ENCODE data around the gene SLF2.
A peak's percentile ranks its signal among the peaks of the same experiment; 100 is the strongest.

Gene SLF2, protein sequence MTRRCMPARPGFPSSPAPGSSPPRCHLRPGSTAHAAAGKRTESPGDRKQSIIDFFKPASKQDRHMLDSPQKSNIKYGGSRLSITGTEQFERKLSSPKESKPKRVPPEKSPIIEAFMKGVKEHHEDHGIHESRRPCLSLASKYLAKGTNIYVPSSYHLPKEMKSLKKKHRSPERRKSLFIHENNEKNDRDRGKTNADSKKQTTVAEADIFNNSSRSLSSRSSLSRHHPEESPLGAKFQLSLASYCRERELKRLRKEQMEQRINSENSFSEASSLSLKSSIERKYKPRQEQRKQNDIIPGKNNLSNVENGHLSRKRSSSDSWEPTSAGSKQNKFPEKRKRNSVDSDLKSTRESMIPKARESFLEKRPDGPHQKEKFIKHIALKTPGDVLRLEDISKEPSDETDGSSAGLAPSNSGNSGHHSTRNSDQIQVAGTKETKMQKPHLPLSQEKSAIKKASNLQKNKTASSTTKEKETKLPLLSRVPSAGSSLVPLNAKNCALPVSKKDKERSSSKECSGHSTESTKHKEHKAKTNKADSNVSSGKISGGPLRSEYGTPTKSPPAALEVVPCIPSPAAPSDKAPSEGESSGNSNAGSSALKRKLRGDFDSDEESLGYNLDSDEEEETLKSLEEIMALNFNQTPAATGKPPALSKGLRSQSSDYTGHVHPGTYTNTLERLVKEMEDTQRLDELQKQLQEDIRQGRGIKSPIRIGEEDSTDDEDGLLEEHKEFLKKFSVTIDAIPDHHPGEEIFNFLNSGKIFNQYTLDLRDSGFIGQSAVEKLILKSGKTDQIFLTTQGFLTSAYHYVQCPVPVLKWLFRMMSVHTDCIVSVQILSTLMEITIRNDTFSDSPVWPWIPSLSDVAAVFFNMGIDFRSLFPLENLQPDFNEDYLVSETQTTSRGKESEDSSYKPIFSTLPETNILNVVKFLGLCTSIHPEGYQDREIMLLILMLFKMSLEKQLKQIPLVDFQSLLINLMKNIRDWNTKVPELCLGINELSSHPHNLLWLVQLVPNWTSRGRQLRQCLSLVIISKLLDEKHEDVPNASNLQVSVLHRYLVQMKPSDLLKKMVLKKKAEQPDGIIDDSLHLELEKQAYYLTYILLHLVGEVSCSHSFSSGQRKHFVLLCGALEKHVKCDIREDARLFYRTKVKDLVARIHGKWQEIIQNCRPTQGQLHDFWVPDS

GRCh38 chr10:100912605-100913469 is at the start of gene SLF2:
SLF2 (plus strand) TSS chr10:100912963; CDS start chr10:100913111, 148 bp downstream.
- H3K27me3 ChIP-seq (ENCODE audit: insufficient read depth, low read length): no peaks in the 10 kb centered on the region
- peak within 1 kb of the TSS; percentile 89 for H3K4me3 ChIP-seq (ENCODE audit: low read length)
- H3K9ac ChIP-seq (ENCODE audit: low read depth, low read length): peak within 1 kb of the TSS; percentile 90; the same call in 1 of the 2 replicates
- peak within 1 kb of the TSS; percentile 63 for H3K27ac ChIP-seq (ENCODE audit: low read length)
- H3K4me1 ChIP-seq (ENCODE audit: insufficient read depth, low read length): peaks cover 12% of the 10 kb centered on the region; the same call in 1 of the 2 replicates
- peaks cover 29% of the 10 kb centered on the region for H3K36me3 ChIP-seq (ENCODE audit: insufficient read depth, low read depth, low read length)
- H3K9me3 ChIP-seq (ENCODE audit: insufficient read depth, low read depth, low read length): no peaks in the 10 kb centered on the region

DNA sequence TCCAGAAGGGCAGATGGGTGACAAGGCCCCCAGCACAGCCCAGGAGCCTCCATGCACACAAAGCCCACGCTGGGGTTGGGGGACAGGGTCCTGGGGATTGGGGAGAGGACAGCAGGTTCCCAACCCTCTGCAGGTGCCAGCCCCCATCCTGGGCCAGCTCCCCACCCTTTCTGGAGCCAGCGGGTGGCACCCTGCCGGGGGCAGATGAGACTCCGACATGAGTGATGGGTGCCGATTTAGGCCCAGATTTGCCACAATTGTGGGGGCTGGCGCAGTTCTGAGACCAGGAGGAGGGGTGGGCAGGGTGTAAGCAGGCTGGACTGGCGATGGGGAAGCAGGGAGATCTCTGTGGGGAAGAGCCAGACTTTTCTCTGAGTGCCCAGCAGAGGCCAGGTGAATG is 49.3 kb upstream of the SLF2 start:
- no peaks in the 10 kb centered on the region for H3K9me3 ChIP-seq (ENCODE audit: insufficient read depth, low read depth, low read length)
- no peaks in the 10 kb centered on the region for H3K36me3 ChIP-seq (ENCODE audit: insufficient read depth, low read depth, low read length)
- H3K4me3 ChIP-seq (ENCODE audit: low read length): no peak overlapping the region
- peaks cover 95% of the 10 kb centered on the region for H3K27me3 ChIP-seq (ENCODE audit: insufficient read depth, low read length)
- H3K27ac ChIP-seq (ENCODE audit: low read length): no peak overlapping the region
- H3K4me1 ChIP-seq (ENCODE audit: insufficient read depth, low read length): 0 out of 2 replicates have a peak, but pooled peaks cover 3% of the 10 kb centered on the region
- no peak overlapping the region for H3K9ac ChIP-seq (ENCODE audit: low read depth, low read length)

GRCh38 chr10:100864036-100864885 is 48.5 kb upstream of the SLF2 start:
- Histone ChIP-seq H3K27me3 (ENCODE audit: insufficient read depth, low read length) (peaks cover 95% of the 10 kb centered on the region), H3K9ac (ENCODE audit: low read depth, low read length) (no peak overlapping the region)

GRCh38 chr10:100864978-100865377 is 47.8 kb upstream of the SLF2 start:
- H3K27me3 ChIP-seq (ENCODE audit: insufficient read depth, low read length): peaks cover 89% of the 10 kb centered on the region

More at GRCh38 chr10:100864036-100864885, 48.5 kb upstream of the SLF2 start:
- 0 out of 2 replicates have a peak, but pooled peaks cover 3% of the 10 kb centered on the region for H3K4me1 ChIP-seq (ENCODE audit: insufficient read depth, low read length)
- H3K9me3 ChIP-seq (ENCODE audit: insufficient read depth, low read depth, low read length): no peaks in the 10 kb centered on the region
- H3K27ac ChIP-seq (ENCODE audit: low read length): no peak overlapping the region
- no peaks in the 10 kb centered on the region for H3K36me3 ChIP-seq (ENCODE audit: insufficient read depth, low read depth, low read length)
- no peak overlapping the region for H3K4me3 ChIP-seq (ENCODE audit: low read length)

DNA sequence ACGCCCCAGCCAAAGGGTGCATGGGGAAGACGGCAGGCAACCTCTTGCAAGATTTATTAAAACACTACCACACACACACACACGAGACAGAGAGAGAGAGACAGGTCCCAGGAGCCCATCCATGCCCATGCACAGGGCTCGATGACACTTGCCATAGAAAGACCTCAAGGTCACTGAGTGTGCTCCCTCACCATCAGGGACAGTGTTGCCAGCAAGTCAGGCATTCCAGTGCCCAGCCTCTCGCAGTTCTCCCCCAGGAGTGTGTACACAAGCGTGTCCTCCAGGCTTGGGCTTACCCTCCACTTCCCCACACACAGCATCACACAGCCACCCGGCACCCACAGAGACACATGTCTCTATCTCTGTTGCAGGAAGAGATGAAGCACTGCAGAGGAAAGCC is 46.8 kb upstream of the SLF2 start:
- Histone ChIP-seq H3K27ac (ENCODE audit: low read length) (no peak overlapping the region), H3K9ac (ENCODE audit: low read depth, low read length) (no peak overlapping the region), H3K36me3 (ENCODE audit: insufficient read depth, low read depth, low read length) (no peaks in the 10 kb centered on the region), H3K9me3 (ENCODE audit: insufficient read depth, low read depth, low read length) (no peaks in the 10 kb centered on the region), H3K4me1 (ENCODE audit: insufficient read depth, low read length) (0 out of 2 replicates have a peak, but pooled peaks cover 3% of the 10 kb centered on the region), H3K27me3 (ENCODE audit: insufficient read depth, low read length) (peaks cover 79% of the 10 kb centered on the region), H3K4me3 (ENCODE audit: low read length) (peak overlapping the region; percentile 20; the same call in 1 of the 2 replicates)

More at GRCh38 chr10:100864978-100865377, 47.8 kb upstream of the SLF2 start:
- 0 out of 2 replicates have a peak, but pooled peaks cover 3% of the 10 kb centered on the region for H3K4me1 ChIP-seq (ENCODE audit: insufficient read depth, low read length)
- no peaks in the 10 kb centered on the region for H3K36me3 ChIP-seq (ENCODE audit: insufficient read depth, low read depth, low read length)
- H3K27ac ChIP-seq (ENCODE audit: low read length): no peak overlapping the region
- H3K9ac ChIP-seq (ENCODE audit: low read depth, low read length): no peak overlapping the region
- no peaks in the 10 kb centered on the region for H3K9me3 ChIP-seq (ENCODE audit: insufficient read depth, low read depth, low read length)
- H3K4me3 ChIP-seq (ENCODE audit: low read length): no peak overlapping the region

- no peak overlapping the region for H3K9ac ChIP-seq (ENCODE audit: low read depth, low read length)
- no peaks in the 10 kb centered on the region for H3K36me3 ChIP-seq (ENCODE audit: insufficient read depth, low read depth, low read length)
- no peaks in the 10 kb centered on the region for H3K9me3 ChIP-seq (ENCODE audit: insufficient read depth, low read depth, low read length)
- H3K27ac ChIP-seq (ENCODE audit: low read length): no peak overlapping the region
- 0 out of 2 replicates have a peak, but pooled peaks cover 3% of the 10 kb centered on the region for H3K4me1 ChIP-seq (ENCODE audit: insufficient read depth, low read length)
- H3K27me3 ChIP-seq (ENCODE audit: insufficient read depth, low read length): peaks cover 73% of the 10 kb centered on the region
- peak overlapping the region; percentile 54; the same call in 1 of the 2 replicates for H3K4me3 ChIP-seq (ENCODE audit: low read length)
Observed at GRCh38 chr10:100866575-100867098, 46.1 kb upstream of the SLF2 start.

DNA sequence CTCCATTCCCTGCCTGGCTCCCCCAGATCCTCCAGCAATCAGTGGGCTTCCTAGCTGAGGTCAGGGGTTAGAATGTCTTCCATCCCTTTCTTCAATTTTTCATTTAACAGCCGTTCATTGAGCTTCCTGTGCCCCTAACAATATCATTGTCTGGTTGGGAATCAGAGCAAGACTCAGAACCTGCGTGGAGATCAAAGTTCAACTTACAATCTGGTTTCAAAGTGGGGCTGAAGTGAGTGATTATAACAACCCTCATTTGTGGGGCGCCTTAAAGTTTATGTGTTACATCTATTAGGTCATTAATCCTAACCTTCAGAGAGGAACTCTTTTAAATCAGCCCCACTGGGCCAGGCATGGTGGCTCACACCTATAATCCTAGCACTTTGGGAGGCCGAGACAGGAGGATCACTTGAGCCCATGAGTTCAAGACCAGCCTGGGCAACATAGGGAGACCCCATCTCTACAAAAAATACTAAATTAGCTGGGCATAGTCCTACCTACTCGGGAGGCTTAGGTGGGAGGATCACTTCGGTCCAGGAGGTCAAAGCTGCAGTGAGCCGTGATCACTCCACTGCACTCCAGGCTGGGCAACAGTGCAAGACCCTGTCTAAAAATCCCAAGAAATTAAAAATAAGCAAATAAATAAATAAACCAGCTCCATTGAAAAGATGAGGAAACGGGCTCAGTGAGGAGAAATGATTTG is 45.4 kb upstream of the SLF2 start:
- Histone ChIP-seq H3K27ac (ENCODE audit: low read length) (no peak overlapping the region), H3K9ac (ENCODE audit: low read depth, low read length) (no peak overlapping the region), H3K27me3 (ENCODE audit: insufficient read depth, low read length) (peaks cover 70% of the 10 kb centered on the region), H3K9me3 (ENCODE audit: insufficient read depth, low read depth, low read length) (no peaks in the 10 kb centered on the region), H3K36me3 (ENCODE audit: insufficient read depth, low read depth, low read length) (no peaks in the 10 kb centered on the region), H3K4me1 (ENCODE audit: insufficient read depth, low read length) (0 out of 2 replicates have a peak, but pooled peaks cover 3% of the 10 kb centered on the region), H3K4me3 (ENCODE audit: low read length) (no peak overlapping the region)

DNA sequence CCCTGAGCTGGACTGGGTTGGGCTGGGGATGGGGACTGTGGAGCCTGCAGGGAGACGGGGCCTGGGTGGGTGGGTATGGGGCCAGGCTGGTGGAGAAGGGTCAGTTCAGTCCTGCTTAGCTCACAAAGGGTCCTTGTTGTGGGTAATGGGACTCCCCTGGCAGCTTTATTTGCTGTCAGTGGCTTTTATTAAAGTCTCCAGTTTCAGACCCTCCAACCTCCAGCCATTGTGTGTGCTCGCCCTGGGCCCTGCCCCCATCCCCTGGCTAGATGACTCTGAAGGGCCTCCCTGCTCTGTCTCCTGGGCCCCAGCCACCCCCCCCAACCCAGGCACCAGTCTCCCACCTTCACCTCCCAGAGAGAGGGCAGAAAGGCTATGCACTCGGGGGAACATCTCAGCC is 44.4 kb upstream of the SLF2 start:
- Histone ChIP-seq H3K27ac (ENCODE audit: low read length) (no peak overlapping the region), H3K4me1 (ENCODE audit: insufficient read depth, low read length) (peaks cover 3% of the 10 kb centered on the region; the same call in 1 of the 2 replicates), H3K9me3 (ENCODE audit: insufficient read depth, low read depth, low read length) (no peaks in the 10 kb centered on the region), H3K36me3 (ENCODE audit: insufficient read depth, low read depth, low read length) (no peaks in the 10 kb centered on the region), H3K4me3 (ENCODE audit: low read length) (no peak overlapping the region), H3K9ac (ENCODE audit: low read depth, low read length) (no peak overlapping the region), H3K27me3 (ENCODE audit: insufficient read depth, low read length) (peaks cover 67% of the 10 kb centered on the region)

DNA sequence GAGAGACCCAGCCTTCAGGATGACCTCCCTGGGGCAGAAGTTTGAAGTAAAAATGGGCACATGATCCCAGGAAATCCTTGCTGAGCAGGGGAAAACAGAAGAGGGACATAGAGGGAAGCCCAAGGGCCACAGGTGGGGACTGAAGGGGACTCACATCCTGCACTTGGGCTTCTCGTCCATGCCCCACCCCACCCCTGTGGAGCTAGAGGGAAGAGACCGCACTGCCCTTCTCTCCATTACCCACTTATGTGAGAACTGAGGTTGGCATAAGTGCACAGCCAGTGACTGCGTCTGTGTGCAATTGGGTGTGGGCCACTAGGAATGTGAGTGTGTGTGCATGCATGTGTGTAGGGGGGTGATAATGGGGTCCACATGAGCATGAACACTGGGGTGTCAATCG is 43.4 kb upstream of the SLF2 start:
- H3K9ac ChIP-seq (ENCODE audit: low read depth, low read length): no peak overlapping the region
- no peak overlapping the region for H3K4me3 ChIP-seq (ENCODE audit: low read length)
- H3K36me3 ChIP-seq (ENCODE audit: insufficient read depth, low read depth, low read length): no peaks in the 10 kb centered on the region
- peaks cover 3% of the 10 kb centered on the region; the same call in 1 of the 2 replicates for H3K4me1 ChIP-seq (ENCODE audit: insufficient read depth, low read length)
- H3K27me3 ChIP-seq (ENCODE audit: insufficient read depth, low read length): peaks cover 63% of the 10 kb centered on the region
- H3K27ac ChIP-seq (ENCODE audit: low read length): no peak overlapping the region
- H3K9me3 ChIP-seq (ENCODE audit: insufficient read depth, low read depth, low read length): no peaks in the 10 kb centered on the region
